ENCODE data around the gene NCOA5.

The NCOA5 gene

GRCh38 chr20:46062151-46062550 lies 27.6 kb downstream of the NCOA5 start:
- peak; percentile 42 for DNase-seq (ENCODE audit: low spot score)

GRCh38 chr20:46060975-46061374 lies 28.8 kb downstream of the NCOA5 start:
- DNase-seq (ENCODE audit: low spot score) = no peak

- DNase-seq (ENCODE audit: low spot score) = no peak
Observed at GRCh38 chr20:46060301-46060881, 29.4 kb downstream of the NCOA5 start.

- DNase-seq (ENCODE audit: low spot score) = no peak
Observed at GRCh38 chr20:46058599-46059281, 31.0 kb downstream of the NCOA5 start.

GRCh38 chr20:46057856-46058598 lies 31.7 kb downstream of the NCOA5 start:
- no peak for DNase-seq (ENCODE audit: low spot score)

- DNase-seq (ENCODE audit: low spot score) = no peak
Observed at GRCh38 chr20:46056970-46057855, 32.5 kb downstream of the NCOA5 start.

- DNase-seq (ENCODE audit: low spot score) = no peak
Observed at GRCh38 chr20:46056027-46056833, 33.5 kb downstream of the NCOA5 start.

- no peak for DNase-seq (ENCODE audit: low spot score)
Observed at GRCh38 chr20:46055269-46055668, 34.5 kb downstream of the NCOA5 start.

- DNase-seq (ENCODE audit: low spot score) = no peak
Observed at GRCh38 chr20:46054606-46055005, 35.2 kb downstream of the NCOA5 start.

- no peak for DNase-seq (ENCODE audit: low spot score)
Observed at GRCh38 chr20:46053416-46053815, 36.3 kb downstream of the NCOA5 start.

GRCh38 chr20:46051556-46052308 lies 38.0 kb downstream of the NCOA5 start:
- DNase-seq (ENCODE audit: low spot score) = peak; percentile 41

- no peak for DNase-seq (ENCODE audit: low spot score)
Observed at GRCh38 chr20:46050885-46051284, 38.9 kb downstream of the NCOA5 start.

GRCh38 chr20:46050444-46050843 lies 39.3 kb downstream of the NCOA5 start:
- no peak for DNase-seq (ENCODE audit: low spot score)

GRCh38 chr20:46049815-46050214 lies 39.9 kb downstream of the NCOA5 start:
- DNase-seq (ENCODE audit: low spot score) = no peak

GRCh38 chr20:46049190-46049589 lies 40.6 kb downstream of the NCOA5 start:
- DNase-seq (ENCODE audit: low spot score) = no peak

- DNase-seq (ENCODE audit: low spot score) = no peak
Observed at GRCh38 chr20:46047821-46048220, 41.9 kb downstream of the NCOA5 start.

- DNase-seq (ENCODE audit: low spot score) = no peak
Observed at GRCh38 chr20:46046588-46047310, 43.0 kb downstream of the NCOA5 start.

- DNase-seq (ENCODE audit: low spot score) = no peak
Observed at GRCh38 chr20:46044896-46045295, 44.9 kb downstream of the NCOA5 start.

GRCh38 chr20:46043556-46043955 lies 46.2 kb downstream of the NCOA5 start:
- DNase-seq (ENCODE audit: low spot score) = no peak
